OCI-LY3 (cell line): ENCODE results near the gene BCL7A.

Experiments
- H2AFZ ChIP-seq: fragments of 200-600, 300-600 bp; shearing (Covaris generic); 2 replicates; pipeline ENCODE4 v1.6.0; 2014; ENCODE audit warnings: antibody characterized with exemption, low read depth, low read length
- H3K27ac ChIP-seq: fragments of 200-600, 300-600 bp; sonication (generic); 2 replicates; pipeline ENCODE4 v1.5.1; 2014; ENCODE audit warnings: mild to moderate bottlenecking, low read length, moderate library complexity, mixed read lengths
- H3K27me3 ChIP-seq: fragments of 200-600, 300-600 bp; sonication (generic); 2 replicates; pipeline ENCODE4 v1.6.1; 2014; ENCODE audit warnings: low read depth, low read length, mixed read lengths
- H3K36me3 ChIP-seq: fragments of 200-600, 300-600 bp; sonication (generic); replicated peaks from 2 replicates; pipeline ENCODE3; 2014; ENCODE audit warnings: low read depth, low read length, mixed read lengths
- H3K4me1 ChIP-seq: fragments of 300-600, 200-600 bp; sonication (generic); 2 replicates; pipeline ENCODE4 v1.6.1; 2014; ENCODE audit warnings: low read length, mixed read lengths
- H3K4me2 ChIP-seq: fragments of 200-600, 300-600 bp; sonication (generic); 2 replicates; pipeline ENCODE4 v1.6.1; 2014; ENCODE audit warnings: low read length, mixed read lengths
- H3K4me3 ChIP-seq: fragments of 300-600, 200-600 bp; sonication (generic); 2 replicates; pipeline ENCODE4 v1.5.1; 2014; ENCODE audit warnings: antibody characterized with exemption, mild to moderate bottlenecking, low read length, moderate library complexity
- H3K79me2 ChIP-seq: fragments of 300-600, 200-600 bp; shearing (Covaris generic); 2 replicates; pipeline ENCODE4 v1.6.1; 2014; ENCODE audit warnings: mild to moderate bottlenecking, low read length, mixed read lengths
- H3K9ac ChIP-seq: fragments of 300-600, 200-600 bp; shearing (Covaris generic); 2 replicates; pipeline ENCODE4 v1.6.0; 2014; ENCODE audit warnings: mild to moderate bottlenecking, low read length, moderate library complexity
- H3K9me3 ChIP-seq: fragments of 200-600, 300-600 bp; shearing (Covaris generic); 2 replicates; pipeline ENCODE4 v1.6.1; 2014; ENCODE audit warnings: low read length, mixed read lengths; ENCODE audit not compliant: insufficient read depth
- H4K20me1 ChIP-seq: fragments of 200-600, 300-600 bp; sonication (generic); 2 replicates; pipeline ENCODE4 v1.6.1; 2016; ENCODE audit warnings: low read length, mixed read lengths; ENCODE audit not compliant: insufficient read depth
- CTCF ChIP-seq: fragments of 200-600, 300-600 bp; sonication (generic); IDR thresholded peaks from 2 replicates; pipeline ENCODE4 v1.5.1; 2014; ENCODE audit warnings: antibody characterized with exemption, low read length, low read depth
- EZH2phosphoT487 ChIP-seq: fragments of 200-600 bp; shearing (Covaris generic); IDR thresholded peaks from 2 replicates; pipeline ENCODE4 v1.6.1; 2018; ENCODE audit warnings: antibody characterized with exemption, mixed run types, low read depth

BCL7A gene

GRCh38 chr12:122076743-122077495, 55.2 kb downstream of the BCL7A start:
- no peak overlapping the region for H3K9ac ChIP-seq
- H3K4me3 ChIP-seq: peak overlapping the region; percentile 4; the same call in 1 of the 2 replicates
- H3K9me3 ChIP-seq: no peaks in the 10 kb centered on the region
- H2AFZ ChIP-seq: no peak overlapping the region
- peaks cover 6% of the 10 kb centered on the region for H3K36me3 ChIP-seq
- peaks cover 32% of the 10 kb centered on the region for H3K79me2 ChIP-seq
- TF ChIP-seq CTCF: no peak
- TF ChIP-seq EZH2phosphoT487: no peak
- H4K20me1 ChIP-seq: peaks cover 23% of the 10 kb centered on the region
- no peaks in the 10 kb centered on the region for H3K27me3 ChIP-seq
- peak overlapping the region; percentile 75 for H3K4me2 ChIP-seq
- no peak overlapping the region for H3K27ac ChIP-seq
- H3K4me1 ChIP-seq: peaks cover 42% of the 10 kb centered on the region

- peak within 1 kb of the TSS; percentile 9; the same call in 1 of the 2 replicates for H2AFZ ChIP-seq
- no peaks in the 10 kb centered on the region for H3K27me3 ChIP-seq
- H3K79me2 ChIP-seq: peaks cover 47% of the 10 kb centered on the region
- H3K27ac ChIP-seq: no peak within 1 kb of the TSS
- peaks cover 56% of the 10 kb centered on the region for H3K4me1 ChIP-seq
- peaks cover 36% of the 10 kb centered on the region for H4K20me1 ChIP-seq
- H3K9ac ChIP-seq: peak within 1 kb of the TSS; percentile 77
- H3K4me3 ChIP-seq: peak within 1 kb of the TSS; percentile 87
- H3K36me3 ChIP-seq: peaks cover 6% of the 10 kb centered on the region
- no peak for TF ChIP-seq CTCF
- no peak for TF ChIP-seq EZH2phosphoT487
- peak within 1 kb of the TSS; percentile 98 for H3K4me2 ChIP-seq
- H3K9me3 ChIP-seq: no peaks in the 10 kb centered on the region
These were observed 56.7 kb downstream of the BCL7A start, which contains the start of gene MLXIP for GRCh38 chr12:122078141-122079032. Gene MLXIP (plus strand): TSS chr12:122078756. CDS start chr12:122078854, 98 bp downstream.

GRCh38 chr12:122079033-122079531, 57.4 kb downstream of the BCL7A start:
- H3K27me3 ChIP-seq: no peaks in the 10 kb centered on the region
- H3K9ac ChIP-seq: peak overlapping the region; percentile 77
- H4K20me1 ChIP-seq: peaks cover 42% of the 10 kb centered on the region
- H3K27ac ChIP-seq: no peak overlapping the region
- peak overlapping the region; percentile 98 for H3K4me2 ChIP-seq
- peak overlapping the region; percentile 87 for H3K4me3 ChIP-seq
- TF ChIP-seq EZH2phosphoT487: no peak
- no peak for TF ChIP-seq CTCF
- H3K36me3 ChIP-seq: peaks cover 11% of the 10 kb centered on the region
- peaks cover 54% of the 10 kb centered on the region for H3K79me2 ChIP-seq
- H3K9me3 ChIP-seq: no peaks in the 10 kb centered on the region
- H2AFZ ChIP-seq: no peak overlapping the region
- H3K4me1 ChIP-seq: peaks cover 63% of the 10 kb centered on the region
